Caco-2 (cell line): Measurements from ENCODE around the gene EPHA4. TPM values are rescaled to one million over a fixed set of nuclear protein-coding genes. Genes with fewer than 3 reads are reported as not detected.

ENCODE experiments used
- BruUV-seq: library from RNA; stranded (reverse); fragments of 400-500 nt; replicated peaks from 2 replicates; lab custom pipeline; 2021; lab: Mats Ljungman, UMichigan
- CTCF ChIA-PET: fragments of 300-600 bp; sonication (Branson Sonifier 250); formaldehyde crosslinking; loops from one replicate; lab custom pipeline; 2022; ENCODE audit warnings: antibody characterized with exemption; lab: Charles Lee
- POLR2A ChIA-PET: fragments of 300-600 bp; sonication (Branson Sonifier 250); formaldehyde crosslinking; loops from one replicate; lab custom pipeline; 2022; ENCODE audit warnings: antibody characterized with exemption; lab: Charles Lee
- DNase-seq, 2 experiments: peaks; one replicate each; pipeline versions ENCODE4 v3.0.0 to v3.0.0-alpha.2; 2020 to 2022
- H3K27me3 ChIP-seq: replicated peaks from 2 replicates; pipeline ENCODE4 v1.6.0; 2011; ENCODE audit warnings: low read length; ENCODE audit not compliant: control insufficient read depth, insufficient read depth
- H3K36me3 ChIP-seq: 2 replicates; pipeline ENCODE4 v1.5.1; 2011; ENCODE audit warnings: low read length; ENCODE audit not compliant: control insufficient read depth, insufficient read depth
- H3K4me1 ChIP-seq: fragments of 250-450 bp; sonication (Bioruptor Pico); 2 replicates; pipeline ENCODE4 v1.5.1; 2020; ENCODE audit warnings: mild to moderate bottlenecking
- H3K4me3 ChIP-seq: 2 replicates; pipeline ENCODE4 v1.5.1; 2011; ENCODE audit warnings: low read depth, mild to moderate bottlenecking, control low read depth, low read length
- H3K9me3 ChIP-seq: fragments of 250-450 bp; sonication (Bioruptor Pico); 2 replicates; pipeline ENCODE4 v1.5.1; 2020; ENCODE audit warnings: mild to moderate bottlenecking, moderate library complexity
- H3K27ac Mint-ChIP-seq: one replicate; pipeline ENCODE4 v1.8.0; 2022; ENCODE audit warnings: mixed read lengths; ENCODE audit not compliant: unreplicated experiment
- H3K27me3 Mint-ChIP-seq: one replicate; pipeline ENCODE4 v1.8.0; 2022; ENCODE audit warnings: mixed read lengths; ENCODE audit not compliant: insufficient read depth, unreplicated experiment
- H3K36me3 Mint-ChIP-seq: one replicate; pipeline ENCODE4 v1.8.0; 2022; ENCODE audit warnings: mild to moderate bottlenecking, mixed read lengths; ENCODE audit not compliant: insufficient read depth, unreplicated experiment
- H3K4me1 Mint-ChIP-seq: one replicate; pipeline ENCODE4 v1.8.0; 2022; ENCODE audit warnings: low read depth, mixed read lengths; ENCODE audit not compliant: unreplicated experiment
- H3K4me3 Mint-ChIP-seq: one replicate; pipeline ENCODE4 v1.8.0; 2022; ENCODE audit warnings: mild to moderate bottlenecking, moderate library complexity, mixed read lengths; ENCODE audit not compliant: unreplicated experiment
- H3K9me3 Mint-ChIP-seq: one replicate; pipeline ENCODE4 v1.8.0; 2022; ENCODE audit warnings: mixed read lengths; ENCODE audit not compliant: unreplicated experiment
- intact Hi-C: fragments of 100-400 bp; cut with micrococcal nuclease; formaldehyde crosslinking; loops from one replicate; pipeline ENCODE4 v1.10.0; 2022; ENCODE audit not compliant: unreplicated experiment
- total RNA-seq: library from RNA; stranded (reverse); gene quantifications from 2 replicates; pipeline ENCODE4 v1.2.3, GENCODE V29; 2022
- TF ChIP-seq, protein P1 (sequence below), 2 experiments: fragments of 200-600 bp in 1 of 2; IDR thresholded peaks; 1 replicate in 1 of 2; 2 replicates in 1 of 2; pipeline versions ENCODE4 v1.5.1 to v1.8.0; 2011 to 2022; ENCODE audit warnings: antibody characterized with exemption in 1 of 2, control low read depth in 1 of 2, inconsistent platforms in 1 of 2, low read depth in 1 of 2, low read length in 1 of 2, mild to moderate bottlenecking in 1 of 2, moderate library complexity in 1 of 2; ENCODE audit not compliant: insufficient read depth in 1 of 2, severe bottlenecking in 1 of 2, unreplicated experiment in 1 of 2

The EPHA4 gene
- total RNA-seq, 1 experiment from 2014 or later: 95.5 TPM

DNA sequence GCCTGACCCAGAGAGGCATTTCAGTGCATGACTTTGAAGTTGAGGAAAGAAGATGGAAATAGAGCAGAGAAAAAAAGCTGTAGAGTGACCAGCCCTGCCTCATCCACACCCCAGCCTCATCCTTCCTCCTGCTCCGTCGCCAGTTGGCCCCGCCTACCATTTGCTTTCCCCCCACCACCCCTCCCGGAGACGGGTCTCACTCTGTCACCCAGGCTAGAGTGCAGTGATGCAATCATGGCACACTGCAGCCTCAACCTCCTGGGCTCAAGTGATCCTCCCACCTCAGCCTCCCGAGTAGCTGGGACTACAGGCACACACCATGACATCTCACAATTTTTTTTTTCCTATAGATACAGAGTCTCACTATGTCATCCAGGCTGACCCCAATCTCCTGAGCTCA, 200.8 kb downstream of the EPHA4 start:
- Mint-ChIP-seq H3K36me3 (no peaks in the 10 kb centered on the region), H3K4me1 (no peaks in the 10 kb centered on the region), H3K9me3 (no peaks in the 10 kb centered on the region), H3K27me3 (no peaks in the 10 kb centered on the region), H3K4me3 (no peak overlapping the region), H3K27ac (no peak overlapping the region)
- TF ChIP-seq, protein P1, sequence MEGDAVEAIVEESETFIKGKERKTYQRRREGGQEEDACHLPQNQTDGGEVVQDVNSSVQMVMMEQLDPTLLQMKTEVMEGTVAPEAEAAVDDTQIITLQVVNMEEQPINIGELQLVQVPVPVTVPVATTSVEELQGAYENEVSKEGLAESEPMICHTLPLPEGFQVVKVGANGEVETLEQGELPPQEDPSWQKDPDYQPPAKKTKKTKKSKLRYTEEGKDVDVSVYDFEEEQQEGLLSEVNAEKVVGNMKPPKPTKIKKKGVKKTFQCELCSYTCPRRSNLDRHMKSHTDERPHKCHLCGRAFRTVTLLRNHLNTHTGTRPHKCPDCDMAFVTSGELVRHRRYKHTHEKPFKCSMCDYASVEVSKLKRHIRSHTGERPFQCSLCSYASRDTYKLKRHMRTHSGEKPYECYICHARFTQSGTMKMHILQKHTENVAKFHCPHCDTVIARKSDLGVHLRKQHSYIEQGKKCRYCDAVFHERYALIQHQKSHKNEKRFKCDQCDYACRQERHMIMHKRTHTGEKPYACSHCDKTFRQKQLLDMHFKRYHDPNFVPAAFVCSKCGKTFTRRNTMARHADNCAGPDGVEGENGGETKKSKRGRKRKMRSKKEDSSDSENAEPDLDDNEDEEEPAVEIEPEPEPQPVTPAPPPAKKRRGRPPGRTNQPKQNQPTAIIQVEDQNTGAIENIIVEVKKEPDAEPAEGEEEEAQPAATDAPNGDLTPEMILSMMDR (IDR thresholded peaks at IDR 0.05; ENCODE audit: insufficient read depth in 1 of 2, low read depth in 1 of 2, low read length in 1 of 2, severe bottlenecking in 1 of 2, unreplicated experiment in 1 of 2): no peak
- no TSS peak for BruUV-seq
- ChIA-PET POLR2A (no interaction called here), CTCF (no interaction called here)
- H3K27me3 ChIP-seq: no peaks in the 10 kb centered on the region; the same call in 1 of the 2 replicates
- intact Hi-C loops: no loop called here
- no peak overlapping the region for H3K4me3 ChIP-seq
- no peaks in the 10 kb centered on the region for H3K36me3 ChIP-seq
- H3K4me1 ChIP-seq: no peaks in the 10 kb centered on the region
- no peaks in the 10 kb centered on the region for H3K9me3 ChIP-seq
- no peak for DNase-seq

DNA sequence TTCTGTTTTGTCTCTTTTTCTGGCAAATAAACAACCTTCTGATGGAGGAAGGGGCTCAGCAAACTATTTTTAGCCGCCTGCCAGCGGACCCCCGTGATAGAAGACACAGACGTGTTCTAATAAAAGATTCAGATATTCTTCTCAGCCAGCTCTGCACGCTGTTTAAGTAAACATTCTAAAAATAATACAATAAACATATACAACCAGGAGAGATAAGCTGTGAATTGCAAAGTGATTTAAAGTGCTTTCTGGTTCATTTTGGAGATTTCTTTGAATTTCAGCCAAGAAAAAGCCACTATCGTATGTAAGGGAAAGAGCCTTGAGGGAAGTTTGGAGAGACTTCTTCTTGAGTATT, 201.3 kb downstream of the EPHA4 start:
- no peaks in the 10 kb centered on the region for H3K36me3 Mint-ChIP-seq
- CTCF ChIA-PET: no interaction called here
- no peak overlapping the region for H3K4me3 ChIP-seq
- no peaks in the 10 kb centered on the region; the same call in 1 of the 2 replicates for H3K27me3 ChIP-seq
- no TSS peak for BruUV-seq
- H3K27me3 Mint-ChIP-seq: no peaks in the 10 kb centered on the region
- H3K4me1 ChIP-seq: no peaks in the 10 kb centered on the region
- POLR2A ChIA-PET: no interaction called here
- DNase-seq: no peak
- H3K4me3 Mint-ChIP-seq: no peak overlapping the region
- H3K9me3 ChIP-seq: no peaks in the 10 kb centered on the region
- no peaks in the 10 kb centered on the region for H3K4me1 Mint-ChIP-seq
- no peaks in the 10 kb centered on the region for H3K36me3 ChIP-seq
- TF ChIP-seq, protein P1 (IDR thresholded peaks at IDR 0.05; ENCODE audit: insufficient read depth in 1 of 2, low read depth in 1 of 2, low read length in 1 of 2, severe bottlenecking in 1 of 2, unreplicated experiment in 1 of 2): no peak
- H3K27ac Mint-ChIP-seq: no peak overlapping the region
- intact Hi-C loops: no loop called here
- H3K9me3 Mint-ChIP-seq: no peaks in the 10 kb centered on the region

DNA sequence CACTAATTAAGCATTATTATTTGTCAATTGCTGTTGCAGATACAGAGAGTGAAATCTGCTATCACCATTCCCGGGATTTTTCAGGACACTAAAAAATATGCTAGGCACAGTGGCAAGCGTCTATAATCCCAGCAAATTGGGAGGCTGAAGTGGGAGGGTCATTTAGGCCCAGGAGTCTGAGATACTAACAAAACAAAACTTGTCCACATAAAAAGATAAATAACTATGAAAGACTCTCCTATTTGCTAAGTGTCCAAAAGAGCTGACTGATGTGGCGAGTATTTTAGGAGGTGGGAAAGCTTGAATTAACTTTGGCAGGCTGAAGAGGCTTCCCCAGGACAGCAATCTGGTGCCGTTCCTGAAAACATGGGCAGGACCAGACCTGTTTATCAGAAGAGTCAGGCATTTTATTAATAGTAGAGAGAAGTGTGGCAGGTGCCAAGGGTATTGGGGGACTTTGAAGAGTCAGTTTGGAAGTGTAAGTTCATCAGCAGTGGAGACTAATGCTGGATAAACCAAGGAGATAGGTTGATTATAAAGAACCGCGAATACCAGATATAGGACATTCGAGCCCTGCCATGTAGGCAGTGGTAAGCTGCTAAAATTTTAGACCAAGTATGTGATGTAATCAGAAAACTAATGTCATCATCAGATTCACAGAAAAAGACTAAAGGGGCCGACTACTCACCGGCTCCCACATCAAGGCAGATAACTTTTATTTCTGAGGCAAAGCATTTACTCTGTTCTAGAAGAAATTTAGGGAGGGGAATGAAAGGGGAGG, 201.8 kb downstream of the EPHA4 start:
- no peaks in the 10 kb centered on the region for H3K27me3 Mint-ChIP-seq
- no peaks in the 10 kb centered on the region for H3K9me3 Mint-ChIP-seq
- no peaks in the 10 kb centered on the region for H3K36me3 Mint-ChIP-seq
- no peaks in the 10 kb centered on the region for H3K36me3 ChIP-seq
- ChIA-PET CTCF (no interaction called here), POLR2A (no interaction called here)
- H3K9me3 ChIP-seq: no peaks in the 10 kb centered on the region
- no peak overlapping the region for H3K27ac Mint-ChIP-seq
- TF ChIP-seq, protein P1 (IDR thresholded peaks at IDR 0.05; ENCODE audit: insufficient read depth in 1 of 2, low read depth in 1 of 2, low read length in 1 of 2, severe bottlenecking in 1 of 2, unreplicated experiment in 1 of 2): no peak
- intact Hi-C loops: no loop called here
- DNase-seq: no peak
- H3K4me1 Mint-ChIP-seq: peaks cover under 1% of the 10 kb centered on the region
- H3K4me3 Mint-ChIP-seq: no peak overlapping the region
- H3K4me1 ChIP-seq: no peaks in the 10 kb centered on the region
- no peak overlapping the region for H3K4me3 ChIP-seq
- H3K27me3 ChIP-seq: no peaks in the 10 kb centered on the region; the same call in 1 of the 2 replicates
- no TSS peak for BruUV-seq
